Bronchial epithelial cell (primary cell): ENCODE measurements around the gene CRYGA. TPM values are rescaled to one million over a fixed set of nuclear protein-coding genes. Genes with fewer than 3 reads are reported as not detected.

Experiments
- DNase-seq: peaks from one replicate; pipeline ENCODE4 v3.0.0-alpha.2; 2010; ENCODE audit warnings: low read depth
- FAIRE-seq: peaks from 2 replicates; lab custom pipeline; 2011; peaks lifted over from hg19 to GRCh38; lab: Jason Lieb, UNC
- H3K27me3 ChIP-seq: 2 replicates; pipeline ENCODE4 v1.5.1; 2011; ENCODE audit warnings: low read length; ENCODE audit not compliant: control insufficient read depth, insufficient read depth
- H3K36me3 ChIP-seq: 2 replicates; pipeline ENCODE4 v1.5.1; 2011; ENCODE audit warnings: low read length; ENCODE audit not compliant: control insufficient read depth, insufficient read depth
- H3K4me3 ChIP-seq: 2 replicates; pipeline ENCODE4 v1.5.1; 2011; ENCODE audit warnings: mild to moderate bottlenecking, low read depth, low read length, control low read depth
- total RNA-seq: library from RNA; depleted of rRNA; stranded (reverse); fragments of >200 nt; gene quantifications from 2 replicates; pipeline ENCODE4 v1.2.1, GENCODE V29; 2014
- TF ChIP-seq, protein P1 (sequence below): IDR thresholded peaks from 2 replicates; pipeline ENCODE4 v1.5.1; 2011; ENCODE audit warnings: mild to moderate bottlenecking, moderate library complexity, low read length, control low read depth, inconsistent platforms; ENCODE audit not compliant: insufficient read depth, severe bottlenecking

The CRYGA gene, protein sequence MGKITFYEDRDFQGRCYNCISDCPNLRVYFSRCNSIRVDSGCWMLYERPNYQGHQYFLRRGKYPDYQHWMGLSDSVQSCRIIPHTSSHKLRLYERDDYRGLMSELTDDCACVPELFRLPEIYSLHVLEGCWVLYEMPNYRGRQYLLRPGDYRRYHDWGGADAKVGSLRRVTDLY
- not detected in 2 replicates for total RNA-seq

DNA sequence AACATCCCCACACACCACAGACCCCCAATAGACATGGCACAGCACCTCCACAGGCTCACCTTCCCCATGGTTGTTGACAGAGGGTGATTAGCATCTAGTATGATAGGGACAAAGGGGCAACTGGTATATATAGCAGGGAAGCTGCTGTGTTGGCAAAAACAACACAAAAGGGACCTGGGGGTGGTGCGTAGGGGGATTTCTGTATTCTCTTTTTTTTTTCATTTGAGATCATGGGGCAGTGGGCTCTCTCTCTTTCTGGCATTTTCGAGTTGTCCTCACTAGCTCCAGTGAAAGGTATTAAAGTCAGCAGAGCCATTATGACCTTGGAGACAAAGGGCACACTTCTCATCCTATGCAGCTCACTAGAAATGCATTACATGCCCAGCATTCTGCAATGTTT is at the start of gene CRYGA:
Gene CRYGA (minus strand): TSS at position 101 of the 400 bp plus-strand sequence. CDS start 33 bp downstream, at position 68.
- Histone ChIP-seq H3K27me3 (peaks cover 2% of the 10 kb centered on the region), H3K4me3 (no peak within 1 kb of the TSS), H3K36me3 (no peaks in the 10 kb centered on the region)
- TF ChIP-seq, protein P1, sequence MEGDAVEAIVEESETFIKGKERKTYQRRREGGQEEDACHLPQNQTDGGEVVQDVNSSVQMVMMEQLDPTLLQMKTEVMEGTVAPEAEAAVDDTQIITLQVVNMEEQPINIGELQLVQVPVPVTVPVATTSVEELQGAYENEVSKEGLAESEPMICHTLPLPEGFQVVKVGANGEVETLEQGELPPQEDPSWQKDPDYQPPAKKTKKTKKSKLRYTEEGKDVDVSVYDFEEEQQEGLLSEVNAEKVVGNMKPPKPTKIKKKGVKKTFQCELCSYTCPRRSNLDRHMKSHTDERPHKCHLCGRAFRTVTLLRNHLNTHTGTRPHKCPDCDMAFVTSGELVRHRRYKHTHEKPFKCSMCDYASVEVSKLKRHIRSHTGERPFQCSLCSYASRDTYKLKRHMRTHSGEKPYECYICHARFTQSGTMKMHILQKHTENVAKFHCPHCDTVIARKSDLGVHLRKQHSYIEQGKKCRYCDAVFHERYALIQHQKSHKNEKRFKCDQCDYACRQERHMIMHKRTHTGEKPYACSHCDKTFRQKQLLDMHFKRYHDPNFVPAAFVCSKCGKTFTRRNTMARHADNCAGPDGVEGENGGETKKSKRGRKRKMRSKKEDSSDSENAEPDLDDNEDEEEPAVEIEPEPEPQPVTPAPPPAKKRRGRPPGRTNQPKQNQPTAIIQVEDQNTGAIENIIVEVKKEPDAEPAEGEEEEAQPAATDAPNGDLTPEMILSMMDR = no peak
- no peak for FAIRE-seq
- DNase-seq = no peak

DNA sequence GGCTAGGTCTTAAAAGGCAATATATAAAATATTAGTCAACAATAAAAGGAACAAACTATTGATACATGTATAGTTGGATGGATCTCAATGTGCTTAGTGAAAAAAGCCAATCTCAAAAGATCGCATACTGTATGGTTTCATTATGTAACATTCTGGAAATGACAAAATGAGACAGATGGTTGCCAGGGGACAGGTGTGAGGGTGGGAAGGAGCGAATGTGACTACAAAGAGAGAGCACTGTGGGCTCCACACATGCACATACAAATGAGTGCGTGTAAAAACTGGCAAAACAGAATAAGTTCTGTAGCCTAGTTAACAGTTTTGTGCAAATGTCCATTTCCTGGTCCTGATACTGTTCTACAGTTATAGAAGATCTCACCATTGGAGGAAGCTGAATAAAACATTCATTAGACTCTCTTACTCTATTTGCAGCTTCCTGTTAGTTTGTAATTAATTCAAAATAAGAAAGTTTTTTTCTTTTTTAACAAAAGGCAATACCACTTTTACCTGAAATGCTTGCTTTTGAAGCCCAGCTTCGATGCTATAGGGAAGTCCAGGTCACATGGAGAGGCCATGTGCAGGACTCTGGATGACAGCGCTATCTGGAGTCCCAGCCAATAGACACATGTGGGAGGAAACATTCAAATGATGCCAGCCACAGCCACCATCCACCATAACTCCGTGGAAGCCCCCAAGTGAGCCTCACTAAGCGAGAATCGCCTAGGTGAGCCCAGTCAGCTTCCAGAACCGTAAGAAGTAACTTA is 47.5 kb upstream of the CRYGA start:
- H3K36me3 ChIP-seq = no peaks in the 10 kb centered on the region
- H3K27me3 ChIP-seq = no peaks in the 10 kb centered on the region
- TF ChIP-seq, protein P1 = no peak
- H3K4me3 ChIP-seq = no peak overlapping the region
- no peak for FAIRE-seq
- no peak for DNase-seq

DNA sequence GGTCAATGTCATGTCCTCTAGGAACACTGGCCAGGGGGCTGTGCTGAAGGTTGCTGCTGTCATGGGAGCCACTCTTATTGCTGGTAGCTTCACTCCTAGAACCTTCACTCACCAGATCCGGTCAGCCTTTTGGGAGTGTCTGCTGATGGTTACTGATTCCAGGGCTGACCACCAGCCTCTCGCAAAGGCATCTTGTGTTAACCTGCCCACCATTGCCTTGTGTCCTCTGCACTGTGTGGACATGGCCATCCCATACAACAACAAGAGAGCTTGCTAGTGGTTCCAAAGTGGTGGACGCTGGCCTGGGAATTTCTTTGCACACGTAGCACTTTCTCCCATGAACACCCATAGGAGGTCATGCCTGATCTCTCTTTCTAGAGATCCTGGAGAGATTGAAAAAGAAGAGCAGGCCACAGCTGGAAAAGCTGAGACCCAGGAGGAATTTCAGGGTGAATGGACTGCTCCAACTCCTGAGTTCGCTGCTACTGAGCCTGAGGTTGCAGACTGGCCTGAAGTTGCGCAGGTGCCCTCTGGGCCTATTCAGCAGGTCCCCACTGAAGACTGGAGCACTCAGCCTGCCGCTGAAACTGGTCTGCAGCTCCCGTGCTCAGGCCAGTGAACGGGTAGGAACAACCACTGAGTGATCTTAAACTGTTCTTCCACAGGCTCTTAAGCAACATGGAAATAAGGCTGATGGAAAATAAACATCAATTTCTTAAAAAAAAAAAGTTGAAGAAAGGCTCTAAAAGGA is 45.1 kb upstream of the CRYGA start:
- no peaks in the 10 kb centered on the region for H3K36me3 ChIP-seq
- FAIRE-seq (peak; percentile 58), DNase-seq (no peak)
- TF ChIP-seq, protein P1 = no peak
- H3K4me3 ChIP-seq = no peak overlapping the region
- H3K27me3 ChIP-seq = no peaks in the 10 kb centered on the region

DNA sequence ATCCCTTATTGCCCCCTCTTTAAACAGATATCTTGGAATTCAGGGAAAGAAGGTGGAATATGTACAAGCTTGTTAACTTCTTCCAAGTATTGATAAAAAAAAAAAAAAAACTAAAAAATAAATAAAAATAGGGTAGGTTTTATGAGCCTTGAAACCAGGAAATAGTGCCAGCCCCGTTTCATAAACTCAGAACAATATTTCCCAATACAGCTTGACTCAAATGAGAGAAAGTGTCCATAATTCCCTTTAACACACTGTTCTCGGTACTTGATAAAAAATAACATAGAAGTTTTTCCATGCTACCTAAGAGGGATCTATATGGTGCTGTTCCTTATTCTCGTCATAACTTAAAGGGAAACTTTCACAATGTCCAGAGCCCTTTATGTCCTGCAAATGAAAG is 44.4 kb upstream of the CRYGA start:
- no peak overlapping the region for H3K4me3 ChIP-seq
- no peaks in the 10 kb centered on the region for H3K27me3 ChIP-seq
- TF ChIP-seq, protein P1 = no peak
- FAIRE-seq (no peak), DNase-seq (no peak)
- no peaks in the 10 kb centered on the region for H3K36me3 ChIP-seq

DNA sequence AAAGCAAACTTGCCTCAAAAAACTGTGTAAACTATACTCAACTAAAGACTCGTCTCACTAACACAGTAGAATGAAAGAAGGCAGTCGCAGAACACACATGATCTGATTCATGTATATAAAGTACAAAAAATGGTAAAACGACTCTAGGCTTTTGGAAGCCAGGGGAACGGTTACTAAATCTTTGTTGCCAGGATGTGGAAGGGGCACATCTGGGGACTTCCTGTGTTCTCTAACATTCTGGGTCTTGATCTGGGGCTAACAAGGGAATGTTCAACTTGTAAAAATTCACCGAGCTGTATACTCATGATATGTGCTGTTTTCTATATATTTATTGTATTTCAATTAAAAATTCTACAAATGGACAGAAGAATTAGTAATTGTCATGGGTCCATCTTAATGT is 40.8 kb upstream of the CRYGA start:
- Histone ChIP-seq H3K4me3 (no peak overlapping the region), H3K27me3 (no peaks in the 10 kb centered on the region), H3K36me3 (no peaks in the 10 kb centered on the region)
- FAIRE-seq (no peak), DNase-seq (no peak)
- TF ChIP-seq, protein P1 = no peak
